ENCODE measurements around the gene SNX8.
A peak's percentile ranks its signal among the peaks of the same experiment; 100 is the strongest.

SNX8 gene

DNA sequence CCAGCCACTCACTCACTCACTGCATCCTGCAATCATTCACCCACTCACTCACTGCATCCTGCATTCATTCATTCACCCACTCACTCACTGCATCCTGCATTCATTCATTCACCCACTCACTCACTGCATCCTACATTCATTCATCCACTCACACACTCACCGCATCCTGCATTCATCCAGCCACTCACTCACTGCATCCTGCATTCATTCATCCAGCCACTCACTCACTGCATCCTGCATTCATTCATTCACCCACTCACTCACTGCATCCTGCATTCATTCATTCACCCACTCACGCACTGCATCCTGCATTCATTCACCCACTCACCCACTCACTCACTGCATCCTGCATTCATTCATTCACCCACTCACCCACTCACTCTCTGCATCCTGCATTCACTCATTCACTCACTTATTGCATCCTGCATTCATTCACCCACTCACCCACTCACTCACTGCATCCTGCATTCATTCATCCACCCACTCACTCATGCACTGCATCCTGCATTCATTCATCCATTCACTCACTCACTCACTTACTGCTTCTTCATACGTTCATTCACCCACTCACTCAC is 802 bp upstream of the SNX8 start:
- peak; percentile 4; the same call in 1 of the 2 replicates for TF ChIP-seq TCF12 (IDR thresholded peaks at IDR 0.05; ENCODE audit: low read depth)

DNA sequence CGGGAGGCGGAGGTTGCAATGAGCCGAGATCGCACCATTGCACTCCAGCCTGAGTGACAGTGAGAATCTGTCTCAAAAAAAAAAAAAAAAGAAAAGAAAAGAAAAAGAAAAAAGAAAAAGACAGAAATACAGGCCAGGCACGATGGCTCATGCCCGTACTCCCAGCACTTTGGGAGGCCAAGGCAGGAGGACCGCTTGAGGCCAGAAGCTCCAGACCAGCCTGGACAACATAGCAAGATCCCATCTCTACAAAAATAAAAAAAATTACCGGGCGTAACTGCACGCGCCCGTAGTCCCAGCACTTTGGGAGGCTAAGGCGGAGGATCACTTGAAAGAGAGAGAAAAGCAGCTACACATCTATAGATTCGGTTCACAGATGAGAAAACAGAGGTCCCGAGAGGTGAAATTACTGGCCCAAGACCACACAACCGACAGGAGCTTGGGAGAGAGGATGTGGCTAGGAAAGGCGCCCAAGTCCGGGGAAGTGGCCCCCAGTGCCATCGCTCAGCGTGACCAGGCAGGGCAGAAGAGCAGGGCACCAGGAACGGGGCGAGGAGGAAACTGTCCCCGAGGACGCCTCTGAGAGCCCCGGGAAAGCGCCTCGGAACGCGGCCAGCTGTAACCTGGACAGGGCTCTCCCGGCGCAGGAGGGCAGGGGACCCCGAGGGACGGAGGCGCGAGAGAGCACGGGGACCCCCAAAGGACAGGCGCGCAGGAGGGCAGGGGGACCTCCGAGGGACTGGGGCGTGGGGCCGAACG is 612 bp downstream of the SNX8 start:
- TF ChIP-seq TEAD4 (IDR thresholded peaks at IDR 0.05) = no peak
- TF ChIP-seq, protein P1, sequence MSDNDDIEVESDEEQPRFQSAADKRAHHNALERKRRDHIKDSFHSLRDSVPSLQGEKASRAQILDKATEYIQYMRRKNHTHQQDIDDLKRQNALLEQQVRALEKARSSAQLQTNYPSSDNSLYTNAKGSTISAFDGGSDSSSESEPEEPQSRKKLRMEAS (IDR thresholded peaks at IDR 0.05) = no peak

DNA sequence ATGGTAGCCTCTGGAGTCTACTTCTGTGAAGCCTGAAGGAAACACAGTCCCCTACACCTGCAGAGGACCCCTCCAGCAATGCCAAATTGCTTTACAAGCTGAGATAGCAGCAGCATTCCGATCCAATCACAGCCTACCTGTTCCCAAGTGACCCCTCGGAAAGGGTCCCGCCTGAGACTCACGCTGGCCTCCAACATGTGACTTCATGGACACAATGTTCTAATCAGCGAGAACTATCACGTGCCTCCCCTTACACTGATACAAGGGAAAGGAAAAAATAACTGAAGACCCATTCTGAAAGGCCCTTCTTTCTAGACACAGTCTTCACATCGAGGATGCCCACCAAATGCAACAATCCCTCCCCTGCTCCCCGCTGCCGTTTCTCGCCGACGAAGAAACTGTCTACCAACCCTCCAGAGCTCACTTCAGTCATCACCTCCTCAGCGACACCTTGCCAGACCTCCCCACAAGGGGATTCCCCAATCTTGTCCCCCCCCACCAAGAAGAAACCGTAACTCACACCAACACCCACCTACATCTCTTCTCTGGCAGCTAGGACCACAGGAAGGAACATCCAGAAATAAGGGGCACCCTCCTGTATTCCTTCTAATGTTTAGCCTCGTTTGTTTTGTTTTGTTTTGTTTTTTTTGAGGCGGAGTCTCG is 1.8 kb downstream of the SNX8 start:
- TF ChIP-seq TAF1 (IDR thresholded peaks at IDR 0.05; ENCODE audit: low read depth) (no peak), EP300 (IDR thresholded peaks at IDR 0.05; ENCODE audit: borderline replicate concordance) (no peak), EGR1 (IDR thresholded peaks at IDR 0.05) (no peak), YY1 (IDR thresholded peaks at IDR 0.05; ENCODE audit: low read depth) (no peak)

DNA sequence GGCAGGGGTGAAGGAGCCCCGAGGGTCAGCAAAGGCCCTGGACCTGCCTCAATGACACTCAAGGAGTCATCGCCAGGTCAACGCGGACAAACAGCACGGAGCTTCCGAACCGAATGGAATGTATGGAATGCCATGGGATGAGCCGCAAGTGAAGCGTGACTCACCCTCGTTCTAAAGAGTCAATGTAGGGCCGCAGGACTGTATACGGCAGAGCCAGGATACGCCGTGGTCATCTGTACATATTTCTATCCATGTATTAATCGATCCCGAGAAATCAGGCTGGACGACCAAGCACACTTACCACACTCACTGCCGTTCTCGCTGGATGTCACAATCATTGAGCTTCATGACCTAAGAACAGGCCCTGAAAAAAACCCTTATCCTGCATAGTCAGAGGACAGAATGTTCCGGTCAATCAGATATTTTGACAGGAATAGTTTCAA is 4.3 kb downstream of the SNX8 start:
- TF ChIP-seq RAD21 (IDR thresholded peaks at IDR 0.05; ENCODE audit: low read depth) = no peak
- TF ChIP-seq YY1 (IDR thresholded peaks at IDR 0.05; ENCODE audit: low read depth) = no peak
- no peak for TF ChIP-seq EP300 (IDR thresholded peaks at IDR 0.05; ENCODE audit: borderline replicate concordance)
- TF ChIP-seq, protein P2, sequence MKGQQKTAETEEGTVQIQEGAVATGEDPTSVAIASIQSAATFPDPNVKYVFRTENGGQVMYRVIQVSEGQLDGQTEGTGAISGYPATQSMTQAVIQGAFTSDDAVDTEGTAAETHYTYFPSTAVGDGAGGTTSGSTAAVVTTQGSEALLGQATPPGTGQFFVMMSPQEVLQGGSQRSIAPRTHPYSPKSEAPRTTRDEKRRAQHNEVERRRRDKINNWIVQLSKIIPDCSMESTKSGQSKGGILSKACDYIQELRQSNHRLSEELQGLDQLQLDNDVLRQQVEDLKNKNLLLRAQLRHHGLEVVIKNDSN (IDR thresholded peaks at IDR 0.05) = no peak
- TF ChIP-seq TEAD4 (IDR thresholded peaks at IDR 0.05) = no peak
- TF ChIP-seq FOXM1 (IDR thresholded peaks at IDR 0.05; ENCODE audit: borderline replicate concordance, low read depth) = no peak
- TF ChIP-seq ZBTB7A (IDR thresholded peaks at IDR 0.05; ENCODE audit: low read depth) = no peak

DNA sequence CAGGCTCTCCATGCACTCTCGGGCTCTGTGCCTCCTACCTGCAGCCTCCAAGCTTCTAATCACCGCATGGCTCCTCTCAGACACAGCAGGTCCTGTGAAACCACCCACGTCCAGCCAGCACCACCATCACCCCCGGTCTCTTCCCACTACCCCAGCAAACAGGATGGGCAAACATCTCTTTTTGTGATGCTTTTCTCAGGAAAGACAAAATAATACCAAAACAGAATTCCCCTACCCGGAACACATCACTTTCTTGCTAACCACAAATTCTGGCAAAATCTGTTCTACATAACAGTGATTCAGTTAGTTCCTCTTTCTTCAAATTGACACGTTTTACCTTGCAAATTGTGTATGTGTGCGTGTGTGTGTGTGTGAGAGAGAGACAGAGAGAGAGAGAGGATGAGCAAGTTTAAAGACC is 6.5 kb downstream of the SNX8 start:
- no peak for TF ChIP-seq EP300 (IDR thresholded peaks at IDR 0.05; ENCODE audit: borderline replicate concordance)
- TF ChIP-seq, protein P1 (IDR thresholded peaks at IDR 0.05) = no peak
- TF ChIP-seq, protein P2 (IDR thresholded peaks at IDR 0.05) = no peak

DNA sequence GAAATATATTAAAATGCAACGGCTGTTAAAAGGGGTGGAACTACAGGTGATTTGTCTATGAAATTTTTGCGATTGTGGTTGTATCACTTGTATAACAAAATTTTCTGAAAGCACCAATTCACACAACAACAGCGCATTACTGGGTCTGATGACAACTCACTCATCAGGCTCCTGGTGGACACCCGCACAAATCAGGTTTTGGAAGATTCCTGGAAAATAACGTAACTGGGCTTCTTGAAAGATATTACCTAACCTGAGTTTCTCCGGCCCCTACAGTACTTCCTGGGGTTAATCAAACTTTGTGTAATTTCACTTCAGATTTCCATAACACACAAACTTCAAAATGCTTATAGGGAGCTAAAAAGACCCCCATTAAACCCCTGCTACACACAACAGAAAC is 7.6 kb downstream of the SNX8 start:
- TF ChIP-seq TEAD4 (IDR thresholded peaks at IDR 0.05) (no peak), TCF12 (IDR thresholded peaks at IDR 0.05; ENCODE audit: low read depth) (no peak), CEBPB (IDR thresholded peaks at IDR 0.05) (no peak), EGR1 (IDR thresholded peaks at IDR 0.05) (no peak), TAF1 (IDR thresholded peaks at IDR 0.05; ENCODE audit: low read depth) (no peak), CREB1 (IDR thresholded peaks at IDR 0.05; ENCODE audit: low read depth) (no peak), EP300 (IDR thresholded peaks at IDR 0.05; ENCODE audit: borderline replicate concordance) (no peak), ZBTB7A (IDR thresholded peaks at IDR 0.05; ENCODE audit: low read depth) (no peak), FOXM1 (IDR thresholded peaks at IDR 0.05; ENCODE audit: borderline replicate concordance, low read depth) (no peak), NFIC (IDR thresholded peaks at IDR 0.05) (no peak), YY1 (IDR thresholded peaks at IDR 0.05; ENCODE audit: low read depth) (no peak)
- TF ChIP-seq, protein P3, sequence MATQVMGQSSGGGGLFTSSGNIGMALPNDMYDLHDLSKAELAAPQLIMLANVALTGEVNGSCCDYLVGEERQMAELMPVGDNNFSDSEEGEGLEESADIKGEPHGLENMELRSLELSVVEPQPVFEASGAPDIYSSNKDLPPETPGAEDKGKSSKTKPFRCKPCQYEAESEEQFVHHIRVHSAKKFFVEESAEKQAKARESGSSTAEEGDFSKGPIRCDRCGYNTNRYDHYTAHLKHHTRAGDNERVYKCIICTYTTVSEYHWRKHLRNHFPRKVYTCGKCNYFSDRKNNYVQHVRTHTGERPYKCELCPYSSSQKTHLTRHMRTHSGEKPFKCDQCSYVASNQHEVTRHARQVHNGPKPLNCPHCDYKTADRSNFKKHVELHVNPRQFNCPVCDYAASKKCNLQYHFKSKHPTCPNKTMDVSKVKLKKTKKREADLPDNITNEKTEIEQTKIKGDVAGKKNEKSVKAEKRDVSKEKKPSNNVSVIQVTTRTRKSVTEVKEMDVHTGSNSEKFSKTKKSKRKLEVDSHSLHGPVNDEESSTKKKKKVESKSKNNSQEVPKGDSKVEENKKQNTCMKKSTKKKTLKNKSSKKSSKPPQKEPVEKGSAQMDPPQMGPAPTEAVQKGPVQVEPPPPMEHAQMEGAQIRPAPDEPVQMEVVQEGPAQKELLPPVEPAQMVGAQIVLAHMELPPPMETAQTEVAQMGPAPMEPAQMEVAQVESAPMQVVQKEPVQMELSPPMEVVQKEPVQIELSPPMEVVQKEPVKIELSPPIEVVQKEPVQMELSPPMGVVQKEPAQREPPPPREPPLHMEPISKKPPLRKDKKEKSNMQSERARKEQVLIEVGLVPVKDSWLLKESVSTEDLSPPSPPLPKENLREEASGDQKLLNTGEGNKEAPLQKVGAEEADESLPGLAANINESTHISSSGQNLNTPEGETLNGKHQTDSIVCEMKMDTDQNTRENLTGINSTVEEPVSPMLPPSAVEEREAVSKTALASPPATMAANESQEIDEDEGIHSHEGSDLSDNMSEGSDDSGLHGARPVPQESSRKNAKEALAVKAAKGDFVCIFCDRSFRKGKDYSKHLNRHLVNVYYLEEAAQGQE (IDR thresholded peaks at IDR 0.05; ENCODE audit: low read depth) = no peak
- TF ChIP-seq, protein P2 (IDR thresholded peaks at IDR 0.05) = no peak
- TF ChIP-seq, protein P1 (IDR thresholded peaks at IDR 0.05) = no peak

DNA sequence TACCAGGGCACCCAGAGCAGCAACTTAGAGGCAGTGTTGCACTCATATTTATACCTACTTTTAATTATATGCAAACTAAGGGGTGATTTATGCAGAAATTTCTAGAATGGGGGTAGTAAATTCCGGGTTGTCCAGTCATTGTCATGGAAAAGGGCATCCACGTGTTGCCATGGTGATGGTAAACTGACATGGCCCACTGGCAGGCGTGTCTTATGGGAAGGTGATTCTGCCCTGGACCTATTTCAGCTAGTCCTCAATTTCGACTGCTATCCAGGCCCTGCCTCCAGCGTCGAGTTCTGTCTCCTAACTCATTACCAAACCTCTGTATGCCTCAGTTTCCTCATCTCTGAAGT is 12.8 kb downstream of the SNX8 start:
- TF ChIP-seq NFIC (IDR thresholded peaks at IDR 0.05) (no peak), CREB1 (IDR thresholded peaks at IDR 0.05; ENCODE audit: low read depth) (no peak), EGR1 (IDR thresholded peaks at IDR 0.05) (no peak), RAD21 (IDR thresholded peaks at IDR 0.05; ENCODE audit: low read depth) (no peak), TCF12 (IDR thresholded peaks at IDR 0.05; ENCODE audit: low read depth) (no peak), TEAD4 (IDR thresholded peaks at IDR 0.05) (no peak), EP300 (IDR thresholded peaks at IDR 0.05; ENCODE audit: borderline replicate concordance) (no peak), FOXM1 (IDR thresholded peaks at IDR 0.05; ENCODE audit: borderline replicate concordance, low read depth) (no peak), YY1 (IDR thresholded peaks at IDR 0.05; ENCODE audit: low read depth) (no peak), ZBTB7A (IDR thresholded peaks at IDR 0.05; ENCODE audit: low read depth) (no peak), TAF1 (IDR thresholded peaks at IDR 0.05; ENCODE audit: low read depth) (no peak), CEBPB (IDR thresholded peaks at IDR 0.05) (no peak)
- TF ChIP-seq, protein P3 (IDR thresholded peaks at IDR 0.05; ENCODE audit: low read depth) = no peak
- TF ChIP-seq, protein P2 (IDR thresholded peaks at IDR 0.05) = no peak

Measured in Ishikawa (cell line).